Endothelial cell of hepatic sinusoid (primary cell): Measurements from ENCODE around the gene COL4A2.

ENCODE experiments used
- in situ Hi-C: cut with HindIII; loops from 2 replicates; pipeline ENCODE4 v1.10.0; 2017; ENCODE audit warnings: low sequenced_read_pairs

The COL4A2 gene

GRCh38 chr13:110542169-110542796 lies 235.2 kb downstream of the COL4A2 start:
- in situ Hi-C loops: loop anchor here (5.0 to 10.0 kb wide), 2 partner anchors 35 to 387 kb away; no protein-coding TSS in a partner anchor

- in situ Hi-C loops: loop anchor here (10.0 kb wide), 1 partner anchor 392 kb away; no protein-coding TSS in a partner anchor
Observed at GRCh38 chr13:110546378-110546777, 239.3 kb downstream of the COL4A2 start.

GRCh38 chr13:110546926-110547325 lies 239.8 kb downstream of the COL4A2 start:
- in situ Hi-C loops: loop anchor here (10.0 kb wide), 1 partner anchor 392 kb away; no protein-coding TSS in a partner anchor

GRCh38 chr13:110548891-110549794 lies 242.1 kb downstream of the COL4A2 start:
- in situ Hi-C loops: loop anchor here (10.0 kb wide), 1 partner anchor 394 kb away; no protein-coding TSS in a partner anchor

- in situ Hi-C loops: loop anchor here (10.0 kb wide), 1 partner anchor 395 kb away; no protein-coding TSS in a partner anchor
Observed at GRCh38 chr13:110549795-110550160, 242.7 kb downstream of the COL4A2 start.

- in situ Hi-C loops: no loop called here
Observed at GRCh38 chr13:110551284-110551683, 244.2 kb downstream of the COL4A2 start.

- in situ Hi-C loops: no loop called here
Observed at GRCh38 chr13:110552767-110553166, 245.7 kb downstream of the COL4A2 start.

GRCh38 chr13:110553417-110553816 lies 246.3 kb downstream of the COL4A2 start:
- in situ Hi-C loops: no loop called here

GRCh38 chr13:110554227-110554836 lies 247.2 kb downstream of the COL4A2 start:
- in situ Hi-C loops: no loop called here

GRCh38 chr13:110554946-110555345 lies 247.9 kb downstream of the COL4A2 start:
- in situ Hi-C loops: no loop called here

- in situ Hi-C loops: no loop called here
Observed at GRCh38 chr13:110555601-110556223, 248.6 kb downstream of the COL4A2 start.

- in situ Hi-C loops: no loop called here
Observed at GRCh38 chr13:110556224-110556606, 249.1 kb downstream of the COL4A2 start.

GRCh38 chr13:110557082-110557481 lies 250.0 kb downstream of the COL4A2 start:
- in situ Hi-C loops: no loop called here

- in situ Hi-C loops: no loop called here
Observed at GRCh38 chr13:110557610-110558305, 250.7 kb downstream of the COL4A2 start.

GRCh38 chr13:110559429-110559943 lies 252.4 kb downstream of the COL4A2 start:
- in situ Hi-C loops: no loop called here

- in situ Hi-C loops: no loop called here
Observed at GRCh38 chr13:110559986-110560385, 252.9 kb downstream of the COL4A2 start.

GRCh38 chr13:110560601-110561343 lies 253.7 kb downstream of the COL4A2 start:
- in situ Hi-C loops: no loop called here

- in situ Hi-C loops: no loop called here
Observed at GRCh38 chr13:110561344-110562035, 254.4 kb downstream of the COL4A2 start, which contains the start of gene RAB20. TSS of gene RAB20 (minus strand) at chr13:110561722. CDS start at chr13:110561519, 203 bp downstream.
